H9 (cell line): Measurements from ENCODE around the gene CPXM2. TPM values are rescaled to one million over a fixed set of nuclear protein-coding genes. Genes with fewer than 3 reads are reported as not detected.

Source experiments
- DNase-seq: peaks from one replicate; pipeline ENCODE4 v3.0.0-alpha.2; 2017
- H2AFZ ChIP-seq: one replicate; pipeline ENCODE4 v1.6.1; 2013; ENCODE audit warnings: mild to moderate bottlenecking, low read length, control low read depth, moderate library complexity
- H2AK5ac ChIP-seq: 2 replicates; pipeline ENCODE4 v1.6.1; 2013; ENCODE audit warnings: low read length, control low read depth, mixed read lengths; ENCODE audit not compliant: insufficient read length
- H2BK120ac ChIP-seq: one replicate; pipeline ENCODE4 v1.6.1; 2013; ENCODE audit warnings: low read depth, mild to moderate bottlenecking, low read length, control low read depth, inconsistent platforms; ENCODE audit not compliant: poor library complexity, severe bottlenecking
- H2BK12ac ChIP-seq: 2 replicates; pipeline ENCODE4 v1.6.1; 2013; ENCODE audit warnings: low read length, control low read depth, mixed read lengths, low read depth; ENCODE audit not compliant: insufficient read length
- H2BK15ac ChIP-seq: 2 replicates; pipeline ENCODE4 v1.6.1; 2013; ENCODE audit warnings: low read depth, low read length, control low read depth
- H2BK20ac ChIP-seq: one replicate; pipeline ENCODE4 v1.6.1; 2013; ENCODE audit warnings: low read depth, mild to moderate bottlenecking, low read length, control low read depth, inconsistent platforms; ENCODE audit not compliant: poor library complexity, severe bottlenecking
- H2BK5ac ChIP-seq: 2 replicates; pipeline ENCODE4 v1.6.1; 2013; ENCODE audit warnings: low read length, control low read depth, mixed read lengths; ENCODE audit not compliant: insufficient read length
- H3K14ac ChIP-seq: 2 replicates; pipeline ENCODE4 v1.6.1; 2013; ENCODE audit warnings: low read length, control low read depth; ENCODE audit not compliant: insufficient read depth
- H3K18ac ChIP-seq: 2 replicates; pipeline ENCODE4 v1.6.1; 2013; ENCODE audit warnings: low read depth, mild to moderate bottlenecking, mixed read lengths, low read length, control low read depth; ENCODE audit not compliant: insufficient read length
- H3K23ac ChIP-seq: 2 replicates; pipeline ENCODE4 v1.6.1; 2013; ENCODE audit warnings: low read length, control low read depth, mixed read lengths, low read depth; ENCODE audit not compliant: insufficient read length
- H3K23me2 ChIP-seq: 2 replicates; pipeline ENCODE4 v1.6.1; 2013; ENCODE audit warnings: low read depth, mild to moderate bottlenecking, mixed read lengths, low read length, control low read depth; ENCODE audit not compliant: insufficient read length, poor library complexity, severe bottlenecking
- H3K27ac ChIP-seq: 2 replicates; pipeline ENCODE4 v1.5.1; 2013; ENCODE audit warnings: low read length, control low read depth, mixed read lengths, low read depth; ENCODE audit not compliant: insufficient read length
- H3K27me3 ChIP-seq: 2 replicates; pipeline ENCODE4 v1.6.1; 2013; ENCODE audit warnings: low read length, control low read depth, inconsistent platforms; ENCODE audit not compliant: insufficient read depth
- H3K4ac ChIP-seq: 2 replicates; pipeline ENCODE4 v1.6.1; 2013; ENCODE audit warnings: low read depth, mild to moderate bottlenecking, control low read depth, inconsistent platforms, low read length, moderate library complexity
- H3K4me1 ChIP-seq: 2 replicates; pipeline ENCODE4 v1.6.1; 2013; ENCODE audit warnings: low read length, control low read depth, inconsistent platforms; ENCODE audit not compliant: insufficient read depth
- H3K4me2 ChIP-seq: 2 replicates; pipeline ENCODE4 v1.6.1; 2013; ENCODE audit warnings: low read length, control low read depth, mixed read lengths; ENCODE audit not compliant: insufficient read length, insufficient read depth
- H3K56ac ChIP-seq: 2 replicates; pipeline ENCODE4 v1.6.1; 2013; ENCODE audit warnings: low read depth, mild to moderate bottlenecking, mixed read lengths, low read length, control low read depth; ENCODE audit not compliant: insufficient read length
- H3K79me1 ChIP-seq: 2 replicates; pipeline ENCODE4 v1.6.1; 2013; ENCODE audit warnings: low read depth, mild to moderate bottlenecking, moderate library complexity, low read length, control low read depth, inconsistent platforms; ENCODE audit not compliant: insufficient read depth, poor library complexity, severe bottlenecking
- H3K79me2 ChIP-seq: 2 replicates; pipeline ENCODE4 v1.6.1; 2013; ENCODE audit warnings: low read length, control low read depth, inconsistent platforms; ENCODE audit not compliant: insufficient read depth
- H3K9ac ChIP-seq: 2 replicates; pipeline ENCODE4 v1.6.1; 2013; ENCODE audit warnings: low read length, control low read depth, mixed read lengths; ENCODE audit not compliant: insufficient read length; ENCODE audit errors: extremely low read depth
- H3K9me3 ChIP-seq: one replicate; pipeline ENCODE4 v1.6.1; 2013; ENCODE audit warnings: low read depth, low read length, inconsistent platforms; ENCODE audit not compliant: control insufficient read depth
- H3T11ph ChIP-seq: one replicate; pipeline ENCODE4 v1.6.1; 2013; ENCODE audit warnings: mild to moderate bottlenecking, low read length, control low read depth, inconsistent platforms
- H4K20me1 ChIP-seq: one replicate; pipeline ENCODE4 v1.6.1; 2013; ENCODE audit not compliant: control insufficient read depth, insufficient read length, insufficient read depth
- H4K5ac ChIP-seq: 2 replicates; pipeline ENCODE4 v1.6.1; 2013; ENCODE audit warnings: low read depth, mild to moderate bottlenecking, mixed read lengths, low read length, control low read depth; ENCODE audit not compliant: insufficient read length
- H4K8ac ChIP-seq: replicated peaks from 2 replicates; pipeline ENCODE4 v1.6.1; 2013; ENCODE audit warnings: low read length, control low read depth, mixed read lengths, low read depth; ENCODE audit not compliant: insufficient read length
- H4K91ac ChIP-seq: 2 replicates; pipeline ENCODE4 v1.6.1; 2013; ENCODE audit warnings: low read depth, mild to moderate bottlenecking, moderate library complexity, mixed read lengths, low read length, control low read depth; ENCODE audit not compliant: insufficient read length
- H3K27ac Mint-ChIP-seq, 3 experiments: 2 replicates in 2 of 3; 3 replicates in 1 of 3; pipeline ENCODE4 v1.8.0; 2020 to 2021; ENCODE audit warnings: mixed read lengths in 3 of 3, mild to moderate bottlenecking in 1 of 3, moderate library complexity in 1 of 3
- H3K27me3 Mint-ChIP-seq: 2 replicates; pipeline ENCODE4 v1.8.0; 2021; ENCODE audit warnings: low read depth, mild to moderate bottlenecking, moderate library complexity, mixed read lengths
- H3K36me3 Mint-ChIP-seq, 3 experiments: 2 replicates in 2 of 3; 3 replicates in 1 of 3; pipeline ENCODE4 v1.8.0; 2020 to 2021; ENCODE audit warnings: low read depth in 3 of 3, mixed read lengths in 3 of 3; ENCODE audit not compliant: insufficient read depth in 1 of 3
- H3K4me1 Mint-ChIP-seq, 2 experiments: 2 replicates each; pipeline ENCODE4 v1.8.0; 2020; ENCODE audit warnings: mixed read lengths in 2 of 2
- H3K4me3 Mint-ChIP-seq, 2 experiments: 2 replicates in 1 of 2; 3 replicates in 1 of 2; pipeline ENCODE4 v1.8.0; 2020 to 2021; ENCODE audit warnings: mild to moderate bottlenecking in 2 of 2, mixed read lengths in 2 of 2, moderate library complexity in 1 of 2
- H3K9me3 Mint-ChIP-seq, 2 experiments: 2 replicates in 1 of 2; 3 replicates in 1 of 2; pipeline ENCODE4 v1.8.0; 2020; ENCODE audit warnings: mild to moderate bottlenecking in 2 of 2, mixed read lengths in 2 of 2, moderate library complexity in 1 of 2
- WGBS: extraction: QIAGEN DNeasy Blood & Tissue Kit; methylation state at CpG from one replicate; pipeline ENCODE4 v1.1.7; 2013; ENCODE audit warnings: missing lambda C conversion rate, low lambda C conversion rate, mixed read lengths; ENCODE audit not compliant: insufficient read length; ENCODE audit errors: extremely low coverage; 5-methylcytosine and 5-hydroxymethylcytosine counted together
- total RNA-seq: library from RNA; stranded (reverse); gene quantifications from 2 replicates; pipeline ENCODE4 v1.2.1, GENCODE V29; 2021
- TF ChIP-seq, protein P1 (sequence below): fragments of 200-600 bp; sonication (generic); conservative IDR thresholded peaks from 3 replicates; pipeline ENCODE4 v1.8.0; 2021; ENCODE audit warnings: antibody characterized with exemption, mild to moderate bottlenecking

CPXM2 gene
- total RNA-seq, 1 experiment from 2014 or later = 1.7 TPM

- no peak overlapping the region for H2BK15ac ChIP-seq
- no peak overlapping the region for H3T11ph ChIP-seq
- H2AK5ac ChIP-seq = no peak overlapping the region
- H3K23ac ChIP-seq = no peak overlapping the region
- Mint-ChIP-seq H3K9me3 (no peaks in the 10 kb centered on the region), H3K27me3 (peaks cover 75% of the 10 kb centered on the region), H3K27ac (peak overlapping the region in 1 of 3 experiments; percentile 83; a peak in 1 of 7 replicates), H3K4me3 (no peak overlapping the region; a peak in 1 of 5 replicates), H3K36me3 (no peaks in the 10 kb centered on the region), H3K4me1 (peaks cover 56 to 58% of the 10 kb centered on the region in 2 experiments)
- no CpG with 5 or more reads among the region's 9 CpGs for WGBS
- no peaks in the 10 kb centered on the region for H3K9me3 ChIP-seq
- no peaks in the 10 kb centered on the region for H3K79me2 ChIP-seq
- H3K27ac ChIP-seq = no peak overlapping the region
- no peak overlapping the region for H3K14ac ChIP-seq
- no peak overlapping the region for H3K18ac ChIP-seq
- no peak overlapping the region for H2BK12ac ChIP-seq
- H2AFZ ChIP-seq = no peak overlapping the region
- H3K27me3 ChIP-seq = no peaks in the 10 kb centered on the region
- no peak overlapping the region for H3K56ac ChIP-seq
- no peaks in the 10 kb centered on the region for H3K23me2 ChIP-seq
- H3K79me1 ChIP-seq = no peaks in the 10 kb centered on the region
- H3K4ac ChIP-seq = no peak overlapping the region
- no peak overlapping the region for H3K4me2 ChIP-seq
- no peak overlapping the region for H2BK20ac ChIP-seq
- H4K20me1 ChIP-seq = no peaks in the 10 kb centered on the region
- TF ChIP-seq, protein P1, sequence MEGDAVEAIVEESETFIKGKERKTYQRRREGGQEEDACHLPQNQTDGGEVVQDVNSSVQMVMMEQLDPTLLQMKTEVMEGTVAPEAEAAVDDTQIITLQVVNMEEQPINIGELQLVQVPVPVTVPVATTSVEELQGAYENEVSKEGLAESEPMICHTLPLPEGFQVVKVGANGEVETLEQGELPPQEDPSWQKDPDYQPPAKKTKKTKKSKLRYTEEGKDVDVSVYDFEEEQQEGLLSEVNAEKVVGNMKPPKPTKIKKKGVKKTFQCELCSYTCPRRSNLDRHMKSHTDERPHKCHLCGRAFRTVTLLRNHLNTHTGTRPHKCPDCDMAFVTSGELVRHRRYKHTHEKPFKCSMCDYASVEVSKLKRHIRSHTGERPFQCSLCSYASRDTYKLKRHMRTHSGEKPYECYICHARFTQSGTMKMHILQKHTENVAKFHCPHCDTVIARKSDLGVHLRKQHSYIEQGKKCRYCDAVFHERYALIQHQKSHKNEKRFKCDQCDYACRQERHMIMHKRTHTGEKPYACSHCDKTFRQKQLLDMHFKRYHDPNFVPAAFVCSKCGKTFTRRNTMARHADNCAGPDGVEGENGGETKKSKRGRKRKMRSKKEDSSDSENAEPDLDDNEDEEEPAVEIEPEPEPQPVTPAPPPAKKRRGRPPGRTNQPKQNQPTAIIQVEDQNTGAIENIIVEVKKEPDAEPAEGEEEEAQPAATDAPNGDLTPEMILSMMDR = no peak
- no peak overlapping the region for H2BK5ac ChIP-seq
- no peak overlapping the region for H3K9ac ChIP-seq
- peaks cover 14% of the 10 kb centered on the region; the same call in 1 of the 2 replicates for H3K4me1 ChIP-seq
- no peak overlapping the region for H4K5ac ChIP-seq
- no peak overlapping the region for H4K8ac ChIP-seq
- no peak overlapping the region for H4K91ac ChIP-seq
- DNase-seq = no peak
- no peak overlapping the region for H2BK120ac ChIP-seq
These were observed 110.2 kb downstream of the CPXM2 start for GRCh38 chr10:123781324-123781900.
